HEK293 (cell line): Measurements from ENCODE around the gene MED15.

Experiments
- GLI4 ChIP-seq: fragments of 450-650 bp; formaldehyde crosslinking; IDR thresholded peaks from 2 replicates; pipeline ENCODE4 v1.5.1; 2016; ENCODE audit warnings: missing biosample characterization, missing genetic modification characterization
- GLIS2 ChIP-seq: fragments of 450-650 bp; formaldehyde crosslinking; IDR thresholded peaks from 2 replicates; pipeline ENCODE4 v1.5.1; 2016; ENCODE audit warnings: missing biosample characterization, missing genetic modification characterization
- MEIS1 ChIP-seq: sonication (generic); formaldehyde crosslinking; IDR thresholded peaks from 2 replicates; pipeline ENCODE4 v1.8.1; 2022; ENCODE audit warnings: missing genetic modification reagents, mild to moderate bottlenecking, borderline replicate concordance
- SP2 ChIP-seq: fragments of 450-650 bp; formaldehyde crosslinking; IDR thresholded peaks from 2 replicates; pipeline ENCODE4 v1.5.1; 2016; ENCODE audit warnings: missing biosample characterization, missing genetic modification characterization
- WT1 ChIP-seq: fragments of 450-650 bp; formaldehyde crosslinking; IDR thresholded peaks from 2 replicates; pipeline ENCODE4 v1.5.1; 2016; ENCODE audit warnings: missing biosample characterization, missing genetic modification characterization
- ZBTB48 ChIP-seq: fragments of 450-650 bp; formaldehyde crosslinking; IDR thresholded peaks from 2 replicates; pipeline ENCODE4 v1.5.1; 2016; ENCODE audit warnings: missing biosample characterization, missing genetic modification characterization
- ZBTB8A ChIP-seq: fragments of 450-650 bp; formaldehyde crosslinking; IDR thresholded peaks from 2 replicates; pipeline ENCODE4 v1.5.1; 2016; ENCODE audit warnings: missing biosample characterization, missing genetic modification characterization
- ZFHX2 ChIP-seq: fragments of 450-650 bp; formaldehyde crosslinking; conservative IDR thresholded peaks from 2 replicates; pipeline ENCODE4 v1.5.1; 2016; ENCODE audit warnings: missing biosample characterization, missing genetic modification characterization
- ZNF157 ChIP-seq: fragments of 450-650 bp; formaldehyde crosslinking; IDR thresholded peaks from 2 replicates; pipeline ENCODE4 v1.5.1; 2016; ENCODE audit warnings: missing biosample characterization, missing genetic modification characterization
- ZNF202 ChIP-seq: fragments of 450-650 bp; formaldehyde crosslinking; IDR thresholded peaks from 2 replicates; pipeline ENCODE4 v1.5.1; 2016; ENCODE audit warnings: missing biosample characterization, missing genetic modification characterization, borderline replicate concordance
- ZNF211 ChIP-seq: fragments of 450-650 bp; formaldehyde crosslinking; IDR thresholded peaks from 2 replicates; pipeline ENCODE4 v1.5.1; 2016; ENCODE audit warnings: low read depth, missing biosample characterization, missing genetic modification characterization
- ZNF341 ChIP-seq: fragments of 450-650 bp; formaldehyde crosslinking; IDR thresholded peaks from 2 replicates; pipeline ENCODE4; 2016; ENCODE audit warnings: low read depth, missing biosample characterization, missing genetic modification characterization
- ZNF404 ChIP-seq: fragments of 450-650 bp; formaldehyde crosslinking; IDR thresholded peaks from 2 replicates; pipeline ENCODE4 v1.5.1; 2017; ENCODE audit warnings: missing biosample characterization, missing genetic modification characterization
- ZNF473 ChIP-seq: fragments of 450-650 bp; formaldehyde crosslinking; IDR thresholded peaks from 2 replicates; pipeline ENCODE4 v1.5.1; 2017; ENCODE audit warnings: missing biosample characterization, missing genetic modification characterization
- ZNF501 ChIP-seq: fragments of 450-650 bp; formaldehyde crosslinking; IDR thresholded peaks from 2 replicates; pipeline ENCODE4 v1.5.1; 2016; ENCODE audit warnings: missing biosample characterization, missing genetic modification characterization
- ZNF514 ChIP-seq: fragments of 450-650 bp; formaldehyde crosslinking; IDR thresholded peaks from 2 replicates; pipeline ENCODE4 v1.5.1; 2016; ENCODE audit warnings: missing biosample characterization, missing genetic modification characterization
- ZNF529 ChIP-seq: fragments of 450-650 bp; formaldehyde crosslinking; IDR thresholded peaks from 2 replicates; pipeline ENCODE4 v1.5.1; 2017; ENCODE audit warnings: missing genetic modification characterization, missing biosample characterization; ENCODE audit not compliant: insufficient replicate concordance
- ZNF544 ChIP-seq: fragments of 450-650 bp; formaldehyde crosslinking; IDR thresholded peaks from 2 replicates; pipeline ENCODE4 v1.5.0; 2017; ENCODE audit warnings: missing biosample characterization, missing genetic modification characterization
- ZNF600 ChIP-seq: fragments of 450-650 bp; formaldehyde crosslinking; IDR thresholded peaks from 2 replicates; pipeline ENCODE4 v1.5.1; 2016; ENCODE audit warnings: missing biosample characterization, missing genetic modification characterization
- ZNF629 ChIP-seq: fragments of 450-650 bp; formaldehyde crosslinking; IDR thresholded peaks from 2 replicates; pipeline ENCODE4 v1.5.1; 2017; ENCODE audit warnings: missing biosample characterization, missing genetic modification characterization
- ZNF670 ChIP-seq: fragments of 450-650 bp; formaldehyde crosslinking; IDR thresholded peaks from 2 replicates; pipeline ENCODE4 v1.5.1; 2016; ENCODE audit warnings: missing biosample characterization, missing genetic modification characterization, low read depth
- ZNF707 ChIP-seq: fragments of 450-650 bp; formaldehyde crosslinking; IDR thresholded peaks from 2 replicates; pipeline ENCODE4 v1.5.1; 2016; ENCODE audit warnings: missing biosample characterization, missing genetic modification characterization
- ZNF747 ChIP-seq: fragments of 450-650 bp; formaldehyde crosslinking; IDR thresholded peaks from 2 replicates; pipeline ENCODE4 v1.5.1; 2016; ENCODE audit warnings: missing biosample characterization, missing genetic modification characterization
- ZNF776 ChIP-seq: fragments of 450-650 bp; formaldehyde crosslinking; IDR thresholded peaks from 2 replicates; pipeline ENCODE4 v1.5.0; 2017; ENCODE audit warnings: missing biosample characterization, missing genetic modification characterization, borderline replicate concordance
- TF ChIP-seq, protein P1 (sequence below): fragments of 450-650 bp; formaldehyde crosslinking; IDR thresholded peaks from 2 replicates; pipeline ENCODE4 v1.5.1; 2016; ENCODE audit warnings: missing biosample characterization, missing genetic modification characterization
- TF ChIP-seq, protein P2 (sequence below): fragments of 450-650 bp; formaldehyde crosslinking; IDR thresholded peaks from 2 replicates; pipeline ENCODE4 v1.5.1; 2017; ENCODE audit warnings: missing biosample characterization, missing genetic modification characterization
- TF ChIP-seq, protein P3 (sequence below): fragments of 450-650 bp; formaldehyde crosslinking; IDR thresholded peaks from 2 replicates; pipeline ENCODE4 v1.5.1; 2017; ENCODE audit warnings: missing biosample characterization, missing genetic modification characterization
- TF ChIP-seq, protein P4 (sequence below): fragments of 450-650 bp; formaldehyde crosslinking; IDR thresholded peaks from 2 replicates; pipeline ENCODE4 v1.5.1; 2016; ENCODE audit warnings: missing biosample characterization, missing genetic modification characterization

MED15 gene

DNA sequence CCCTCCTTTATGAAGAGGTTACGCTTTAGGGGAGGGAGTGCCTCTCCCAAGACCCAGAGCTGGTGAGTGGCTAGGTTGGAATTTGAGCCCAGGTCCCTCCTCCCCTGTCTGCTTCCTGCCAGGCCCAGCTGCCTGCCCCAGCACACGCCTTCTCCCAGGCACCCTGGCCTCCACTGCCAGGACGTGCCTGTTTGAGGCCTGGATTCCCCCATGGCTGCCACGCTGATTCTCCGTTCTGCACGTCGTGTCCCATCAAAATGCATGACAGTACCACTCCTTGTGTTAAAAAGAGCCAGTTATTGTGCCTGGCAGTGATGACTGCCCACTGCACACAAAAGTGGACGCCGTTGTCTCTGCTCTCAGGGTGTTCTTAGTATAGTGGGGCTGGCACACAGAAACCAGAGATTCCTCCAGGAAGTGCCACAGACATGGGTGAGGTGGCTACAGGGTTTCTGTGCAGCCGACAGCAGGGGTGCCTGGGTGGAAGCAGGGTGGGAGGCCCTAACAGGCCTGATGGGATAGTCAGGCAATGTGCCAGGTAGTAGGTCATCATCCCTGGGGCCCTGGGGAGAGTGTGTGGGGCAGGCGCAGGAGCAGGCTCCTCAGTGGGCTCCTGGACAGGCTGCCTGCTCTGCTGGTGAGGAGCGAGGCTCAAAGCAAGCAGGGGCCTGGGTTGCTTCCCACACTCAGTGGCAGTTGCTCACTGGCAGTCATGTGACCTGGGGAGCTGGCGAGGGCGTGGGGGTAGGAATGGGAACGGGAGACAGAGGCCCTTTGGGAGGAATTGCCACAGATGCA is 24.2 kb downstream of the MED15 start (continued):
- TF ChIP-seq, protein P1, sequence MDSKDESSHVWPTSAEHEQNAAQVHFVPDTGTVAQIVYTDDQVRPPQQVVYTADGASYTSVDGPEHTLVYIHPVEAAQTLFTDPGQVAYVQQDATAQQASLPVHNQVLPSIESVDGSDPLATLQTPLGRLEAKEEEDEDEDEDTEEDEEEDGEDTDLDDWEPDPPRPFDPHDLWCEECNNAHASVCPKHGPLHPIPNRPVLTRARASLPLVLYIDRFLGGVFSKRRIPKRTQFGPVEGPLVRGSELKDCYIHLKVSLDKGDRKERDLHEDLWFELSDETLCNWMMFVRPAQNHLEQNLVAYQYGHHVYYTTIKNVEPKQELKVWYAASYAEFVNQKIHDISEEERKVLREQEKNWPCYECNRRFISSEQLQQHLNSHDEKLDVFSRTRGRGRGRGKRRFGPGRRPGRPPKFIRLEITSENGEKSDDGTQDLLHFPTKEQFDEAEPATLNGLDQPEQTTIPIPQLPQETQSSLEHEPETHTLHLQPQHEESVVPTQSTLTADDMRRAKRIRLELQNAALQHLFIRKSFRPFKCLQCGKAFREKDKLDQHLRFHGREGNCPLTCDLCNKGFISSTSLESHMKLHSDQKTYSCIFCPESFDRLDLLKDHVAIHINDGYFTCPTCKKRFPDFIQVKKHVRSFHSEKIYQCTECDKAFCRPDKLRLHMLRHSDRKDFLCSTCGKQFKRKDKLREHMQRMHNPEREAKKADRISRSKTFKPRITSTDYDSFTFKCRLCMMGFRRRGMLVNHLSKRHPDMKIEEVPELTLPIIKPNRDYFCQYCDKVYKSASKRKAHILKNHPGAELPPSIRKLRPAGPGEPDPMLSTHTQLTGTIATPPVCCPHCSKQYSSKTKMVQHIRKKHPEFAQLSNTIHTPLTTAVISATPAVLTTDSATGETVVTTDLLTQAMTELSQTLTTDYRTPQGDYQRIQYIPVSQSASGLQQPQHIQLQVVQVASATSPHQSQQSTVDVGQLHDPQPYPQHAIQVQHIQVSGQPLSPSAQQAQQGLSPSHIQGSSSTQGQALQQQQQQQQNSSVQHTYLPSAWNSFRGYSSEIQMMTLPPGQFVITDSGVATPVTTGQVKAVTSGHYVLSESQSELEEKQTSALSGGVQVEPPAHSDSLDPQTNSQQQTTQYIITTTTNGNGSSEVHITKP (tag by site-specific recombination) = 0 out of 2 replicates have a peak, but pooled peaks have one; percentile 13
- peak; percentile 61 for TF ChIP-seq ZBTB8A
- TF ChIP-seq ZNF404 (tag by site-specific recombination) = no peak
- TF ChIP-seq GLI4 = no peak
- TF ChIP-seq ZNF544 = no peak
- TF ChIP-seq, protein P2, sequence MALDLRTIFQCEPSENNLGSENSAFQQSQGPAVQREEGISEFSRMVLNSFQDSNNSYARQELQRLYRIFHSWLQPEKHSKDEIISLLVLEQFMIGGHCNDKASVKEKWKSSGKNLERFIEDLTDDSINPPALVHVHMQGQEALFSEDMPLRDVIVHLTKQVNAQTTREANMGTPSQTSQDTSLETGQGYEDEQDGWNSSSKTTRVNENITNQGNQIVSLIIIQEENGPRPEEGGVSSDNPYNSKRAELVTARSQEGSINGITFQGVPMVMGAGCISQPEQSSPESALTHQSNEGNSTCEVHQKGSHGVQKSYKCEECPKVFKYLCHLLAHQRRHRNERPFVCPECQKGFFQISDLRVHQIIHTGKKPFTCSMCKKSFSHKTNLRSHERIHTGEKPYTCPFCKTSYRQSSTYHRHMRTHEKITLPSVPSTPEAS = no peak
- no peak for TF ChIP-seq ZNF473 (tag by site-specific recombination)
- TF ChIP-seq ZNF501 = no peak
- no peak for TF ChIP-seq ZNF529 (tag by site-specific recombination)
- no peak for TF ChIP-seq ZNF211 (tag by site-specific recombination)
- TF ChIP-seq ZFHX2 (tag by site-specific recombination) = peak; percentile 92
- no peak for TF ChIP-seq ZNF157 (tag by site-specific recombination)
- no peak for TF ChIP-seq ZNF341 (tag by site-specific recombination)
- TF ChIP-seq ZBTB48 (tag by site-specific recombination) = 0 out of 2 replicates have a peak, but pooled peaks have one; percentile 15
- TF ChIP-seq ZNF629 (tag by site-specific recombination) = 0 out of 2 replicates have a peak, but pooled peaks have one; percentile 10
- TF ChIP-seq MEIS1 = no peak
- peak; percentile 65; the same call in 1 of the 2 replicates for TF ChIP-seq ZNF600
- no peak for TF ChIP-seq ZNF747 (tag by site-specific recombination)
- TF ChIP-seq SP2 = peak; percentile 71
- TF ChIP-seq ZNF707 = no peak
- TF ChIP-seq ZNF514 = no peak
- TF ChIP-seq ZNF776 = no peak
- TF ChIP-seq GLIS2 (tag by site-specific recombination) = peak; percentile 36; the same call in 1 of the 2 replicates
- TF ChIP-seq ZNF670 = no peak
- no peak for TF ChIP-seq ZNF202 (tag by site-specific recombination)
- TF ChIP-seq WT1 (tag by site-specific recombination) = peak; percentile 15; the same call in 1 of the 2 replicates
- TF ChIP-seq, protein P3, sequence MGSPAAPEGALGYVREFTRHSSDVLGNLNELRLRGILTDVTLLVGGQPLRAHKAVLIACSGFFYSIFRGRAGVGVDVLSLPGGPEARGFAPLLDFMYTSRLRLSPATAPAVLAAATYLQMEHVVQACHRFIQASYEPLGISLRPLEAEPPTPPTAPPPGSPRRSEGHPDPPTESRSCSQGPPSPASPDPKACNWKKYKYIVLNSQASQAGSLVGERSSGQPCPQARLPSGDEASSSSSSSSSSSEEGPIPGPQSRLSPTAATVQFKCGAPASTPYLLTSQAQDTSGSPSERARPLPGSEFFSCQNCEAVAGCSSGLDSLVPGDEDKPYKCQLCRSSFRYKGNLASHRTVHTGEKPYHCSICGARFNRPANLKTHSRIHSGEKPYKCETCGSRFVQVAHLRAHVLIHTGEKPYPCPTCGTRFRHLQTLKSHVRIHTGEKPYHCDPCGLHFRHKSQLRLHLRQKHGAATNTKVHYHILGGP (tag by site-specific recombination) = no peak
- TF ChIP-seq, protein P4, sequence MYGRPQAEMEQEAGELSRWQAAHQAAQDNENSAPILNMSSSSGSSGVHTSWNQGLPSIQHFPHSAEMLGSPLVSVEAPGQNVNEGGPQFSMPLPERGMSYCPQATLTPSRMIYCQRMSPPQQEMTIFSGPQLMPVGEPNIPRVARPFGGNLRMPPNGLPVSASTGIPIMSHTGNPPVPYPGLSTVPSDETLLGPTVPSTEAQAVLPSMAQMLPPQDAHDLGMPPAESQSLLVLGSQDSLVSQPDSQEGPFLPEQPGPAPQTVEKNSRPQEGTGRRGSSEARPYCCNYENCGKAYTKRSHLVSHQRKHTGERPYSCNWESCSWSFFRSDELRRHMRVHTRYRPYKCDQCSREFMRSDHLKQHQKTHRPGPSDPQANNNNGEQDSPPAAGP = no peak; the same call in 1 of the 2 replicates
- TF ChIP-seq, all 188 proteins: peak for 23
